OCI-LY3 (cell line): ENCODE measurements around the gene CDK7.
A peak's percentile ranks its signal among the peaks of the same experiment; 100 is the strongest.

Source experiments
- H2AFZ ChIP-seq: fragments of 200-600, 300-600 bp; shearing (Covaris generic); 2 replicates; pipeline ENCODE4 v1.6.0; 2014; ENCODE audit warnings: antibody characterized with exemption, low read depth, low read length
- H3K27ac ChIP-seq: fragments of 200-600, 300-600 bp; sonication (generic); 2 replicates; pipeline ENCODE4 v1.5.1; 2014; ENCODE audit warnings: mild to moderate bottlenecking, low read length, moderate library complexity, mixed read lengths
- H3K27me3 ChIP-seq: fragments of 200-600, 300-600 bp; sonication (generic); 2 replicates; pipeline ENCODE4 v1.6.1; 2014; ENCODE audit warnings: low read depth, low read length, mixed read lengths
- H3K36me3 ChIP-seq: fragments of 200-600, 300-600 bp; sonication (generic); replicated peaks from 2 replicates; pipeline ENCODE3; 2014; ENCODE audit warnings: low read depth, low read length, mixed read lengths
- H3K4me1 ChIP-seq: fragments of 300-600, 200-600 bp; sonication (generic); 2 replicates; pipeline ENCODE4 v1.6.1; 2014; ENCODE audit warnings: low read length, mixed read lengths
- H3K4me2 ChIP-seq: fragments of 200-600, 300-600 bp; sonication (generic); 2 replicates; pipeline ENCODE4 v1.6.1; 2014; ENCODE audit warnings: low read length, mixed read lengths
- H3K4me3 ChIP-seq: fragments of 300-600, 200-600 bp; sonication (generic); 2 replicates; pipeline ENCODE4 v1.5.1; 2014; ENCODE audit warnings: antibody characterized with exemption, mild to moderate bottlenecking, low read length, moderate library complexity
- H3K79me2 ChIP-seq: fragments of 300-600, 200-600 bp; shearing (Covaris generic); 2 replicates; pipeline ENCODE4 v1.6.1; 2014; ENCODE audit warnings: mild to moderate bottlenecking, low read length, mixed read lengths
- H3K9ac ChIP-seq: fragments of 300-600, 200-600 bp; shearing (Covaris generic); 2 replicates; pipeline ENCODE4 v1.6.0; 2014; ENCODE audit warnings: mild to moderate bottlenecking, low read length, moderate library complexity
- H3K9me3 ChIP-seq: fragments of 200-600, 300-600 bp; shearing (Covaris generic); 2 replicates; pipeline ENCODE4 v1.6.1; 2014; ENCODE audit warnings: low read length, mixed read lengths; ENCODE audit not compliant: insufficient read depth
- H4K20me1 ChIP-seq: fragments of 200-600, 300-600 bp; sonication (generic); 2 replicates; pipeline ENCODE4 v1.6.1; 2016; ENCODE audit warnings: low read length, mixed read lengths; ENCODE audit not compliant: insufficient read depth
- CTCF ChIP-seq: fragments of 200-600, 300-600 bp; sonication (generic); IDR thresholded peaks from 2 replicates; pipeline ENCODE4 v1.5.1; 2014; ENCODE audit warnings: antibody characterized with exemption, low read length, low read depth
- EZH2phosphoT487 ChIP-seq: fragments of 200-600 bp; shearing (Covaris generic); IDR thresholded peaks from 2 replicates; pipeline ENCODE4 v1.6.1; 2018; ENCODE audit warnings: antibody characterized with exemption, mixed run types, low read depth

CDK7 gene

GRCh38 chr5:69234457-69235268 lies at the start of gene CDK7:
CDK7 (plus strand) TSS chr5:69234886; CDS start chr5:69234976, 90 bp downstream.
- peak within 1 kb of the TSS; percentile 96 for H2AFZ ChIP-seq
- H3K9me3 ChIP-seq: no peaks in the 10 kb centered on the region
- peak within 1 kb of the TSS; percentile 82 for H3K4me2 ChIP-seq
- peaks cover 10% of the 10 kb centered on the region for H3K79me2 ChIP-seq
- peaks cover 8% of the 10 kb centered on the region; the same call in 1 of the 2 replicates for H3K4me1 ChIP-seq
- H3K4me3 ChIP-seq: peak within 1 kb of the TSS; percentile 94
- no peaks in the 10 kb centered on the region for H3K27me3 ChIP-seq
- H3K36me3 ChIP-seq: no peaks in the 10 kb centered on the region
- no peaks in the 10 kb centered on the region for H4K20me1 ChIP-seq
- peak within 1 kb of the TSS; percentile 82 for H3K9ac ChIP-seq
- peak within 1 kb of the TSS; percentile 40 for H3K27ac ChIP-seq
- TF ChIP-seq CTCF (no peak), EZH2phosphoT487 (no peak)

GRCh38 chr5:69187342-69187741 lies 47.3 kb upstream of the CDK7 start:
- no peak for TF ChIP-seq EZH2phosphoT487
- TF ChIP-seq CTCF: no peak
- Histone ChIP-seq H3K4me1 (peaks cover 8% of the 10 kb centered on the region; the same call in 1 of the 2 replicates), H3K9me3 (no peaks in the 10 kb centered on the region), H3K9ac (no peak overlapping the region), H3K79me2 (peaks cover 12% of the 10 kb centered on the region), H3K4me3 (no peak overlapping the region), H3K27me3 (no peaks in the 10 kb centered on the region), H2AFZ (no peak overlapping the region), H3K4me2 (no peak overlapping the region), H4K20me1 (no peaks in the 10 kb centered on the region), H3K36me3 (peaks cover 5% of the 10 kb centered on the region), H3K27ac (no peak overlapping the region)

GRCh38 chr5:69188811-69189161 lies 45.9 kb upstream of the CDK7 start:
- Histone ChIP-seq H3K27me3 (no peaks in the 10 kb centered on the region), H2AFZ (no peak overlapping the region), H3K4me3 (peak overlapping the region; percentile 81), H3K79me2 (peaks cover 12% of the 10 kb centered on the region), H3K4me2 (peak overlapping the region; percentile 81), H4K20me1 (no peaks in the 10 kb centered on the region), H3K9me3 (no peaks in the 10 kb centered on the region), H3K4me1 (peaks cover 8% of the 10 kb centered on the region; the same call in 1 of the 2 replicates), H3K36me3 (peaks cover 8% of the 10 kb centered on the region), H3K27ac (no peak overlapping the region), H3K9ac (peak overlapping the region; percentile 73)
- TF ChIP-seq EZH2phosphoT487 (no peak), CTCF (no peak)

- peak within 1 kb of the TSS; percentile 70 for H3K27ac ChIP-seq
- no peaks in the 10 kb centered on the region for H3K9me3 ChIP-seq
- peaks cover 12% of the 10 kb centered on the region for H3K79me2 ChIP-seq
- TF ChIP-seq EZH2phosphoT487 (no peak), CTCF (no peak)
- no peaks in the 10 kb centered on the region for H3K27me3 ChIP-seq
- peak within 1 kb of the TSS; percentile 73 for H3K9ac ChIP-seq
- peaks cover 8% of the 10 kb centered on the region; the same call in 1 of the 2 replicates for H3K4me1 ChIP-seq
- H2AFZ ChIP-seq: peak within 1 kb of the TSS; percentile 59
- peak within 1 kb of the TSS; percentile 81 for H3K4me2 ChIP-seq
- peak within 1 kb of the TSS; percentile 81 for H3K4me3 ChIP-seq
- H3K36me3 ChIP-seq: peaks cover 8% of the 10 kb centered on the region
- no peaks in the 10 kb centered on the region for H4K20me1 ChIP-seq
Observed at GRCh38 chr5:69189162-69190086, 45.3 kb upstream of the CDK7 start, which contains the start of gene CENPH. CENPH (plus strand) TSS chr5:69189583; CDS start chr5:69189635, 52 bp downstream.
